ENCODE data around the gene CHST11. TPM values are rescaled to one million over a fixed set of nuclear protein-coding genes. Genes with fewer than 3 reads are reported as not detected.

Gene CHST11
- total RNA-seq, 1 experiment from 2014 or later: 1.1 TPM

- Histone ChIP-seq H3K4me1 (ENCODE audit: insufficient read depth, low read length, poor library complexity, severe bottlenecking) (no peaks in the 10 kb centered on the region), H3K27ac (ENCODE audit: low read depth, low read length, poor library complexity, severe bottlenecking) (no peak overlapping the region), H3K27me3 (replicated peaks; ENCODE audit: insufficient read depth, low read depth, low read length, poor library complexity) (peaks cover 11% of the 10 kb centered on the region), H3K4me3 (ENCODE audit: low read depth, low read length, poor library complexity, severe bottlenecking) (no peak overlapping the region), H3K36me3 (ENCODE audit: insufficient read depth, low read length, poor library complexity, severe bottlenecking) (no peaks in the 10 kb centered on the region), H3K9me3 (ENCODE audit: low read depth, low read length, poor library complexity, severe bottlenecking) (peaks cover 4% of the 10 kb centered on the region)
- TF ChIP-seq CTCF (conservative IDR thresholded peaks at IDR 0.05; ENCODE audit: low read depth, low read length) (no peak), EZH2 (IDR thresholded peaks at IDR 0.05; ENCODE audit: borderline replicate concordance, low read depth, low read length, poor library complexity, severe bottlenecking) (no peak)
- intact Hi-C loops (cut with micrococcal nuclease; ENCODE audit: unreplicated experiment): loop anchor here (10.0 kb wide), 1 partner anchor 414 kb away; no protein-coding TSS in a partner anchor
- no peak for DNase-seq (ENCODE audit: low spot score)
- ChIA-PET CTCF (no interaction called here), POLR2A (ENCODE audit: low non-redundant PET) (no interaction called here)
- BruUV-seq (replicated peaks): no TSS peak
These were observed 6.0 kb upstream of the CHST11 start for GRCh38 chr12:104450700-104451099.

- DNase-seq (ENCODE audit: low spot score): no peak
- CTCF ChIA-PET: no interaction called here
- Histone ChIP-seq H3K4me3 (ENCODE audit: low read depth, low read length, poor library complexity, severe bottlenecking) (no peak overlapping the region), H3K27ac (ENCODE audit: low read depth, low read length, poor library complexity, severe bottlenecking) (no peak overlapping the region), H3K9me3 (ENCODE audit: low read depth, low read length, poor library complexity, severe bottlenecking) (peaks cover 4% of the 10 kb centered on the region), H3K27me3 (replicated peaks; ENCODE audit: insufficient read depth, low read depth, low read length, poor library complexity) (peaks cover 19% of the 10 kb centered on the region), H3K4me1 (ENCODE audit: insufficient read depth, low read length, poor library complexity, severe bottlenecking) (no peaks in the 10 kb centered on the region), H3K36me3 (ENCODE audit: insufficient read depth, low read length, poor library complexity, severe bottlenecking) (no peaks in the 10 kb centered on the region)
- intact Hi-C loops (cut with micrococcal nuclease; ENCODE audit: unreplicated experiment): loop anchor here (10.0 kb wide), 1 partner anchor 413 kb away; no protein-coding TSS in a partner anchor
- POLR2A ChIA-PET (ENCODE audit: low non-redundant PET): no interaction called here
- TF ChIP-seq EZH2 (IDR thresholded peaks at IDR 0.05; ENCODE audit: borderline replicate concordance, low read depth, low read length, poor library complexity, severe bottlenecking) (no peak), CTCF (conservative IDR thresholded peaks at IDR 0.05; ENCODE audit: low read depth, low read length) (no peak)
- BruUV-seq (replicated peaks): no TSS peak
These were observed 4.7 kb upstream of the CHST11 start for GRCh38 chr12:104452087-104452486.

- no peak for DNase-seq (ENCODE audit: low spot score)
- intact Hi-C loops (cut with micrococcal nuclease; ENCODE audit: unreplicated experiment): loop anchor here (10.0 kb wide), 1 partner anchor 412 kb away; no protein-coding TSS in a partner anchor
- Histone ChIP-seq H3K27ac (ENCODE audit: low read depth, low read length, poor library complexity, severe bottlenecking) (no peak overlapping the region), H3K27me3 (replicated peaks; ENCODE audit: insufficient read depth, low read depth, low read length, poor library complexity) (peaks cover 22% of the 10 kb centered on the region), H3K9me3 (ENCODE audit: low read depth, low read length, poor library complexity, severe bottlenecking) (peaks cover 4% of the 10 kb centered on the region), H3K36me3 (ENCODE audit: insufficient read depth, low read length, poor library complexity, severe bottlenecking) (no peaks in the 10 kb centered on the region), H3K4me3 (ENCODE audit: low read depth, low read length, poor library complexity, severe bottlenecking) (no peak overlapping the region), H3K4me1 (ENCODE audit: insufficient read depth, low read length, poor library complexity, severe bottlenecking) (peaks cover 2% of the 10 kb centered on the region)
- POLR2A ChIA-PET (ENCODE audit: low non-redundant PET): no interaction called here
- no peak for TF ChIP-seq CTCF (conservative IDR thresholded peaks at IDR 0.05; ENCODE audit: low read depth, low read length)
- no peak for TF ChIP-seq EZH2 (IDR thresholded peaks at IDR 0.05; ENCODE audit: borderline replicate concordance, low read depth, low read length, poor library complexity, severe bottlenecking)
- no TSS peak for BruUV-seq (replicated peaks)
- CTCF ChIA-PET: no interaction called here
These were observed 3.6 kb upstream of the CHST11 start for GRCh38 chr12:104453133-104453532.

All from A673 (cell line).